CD8-positive, alpha-beta memory T cell (primary cell): ENCODE measurements around the gene ARFGAP2. TPM values are rescaled to one million over a fixed set of nuclear protein-coding genes. Genes with fewer than 3 reads are reported as not detected.
"Not testable (repeated sequence)": the region's sequence is repeated elsewhere in the genome, so short reads cannot be mapped to it uniquely, and the experiment has no call there.

Source experiments
- CTCF ChIA-PET: fragments of 350-600 bp; sonication (Branson Sonifier 250); formaldehyde crosslinking; loops from one replicate; lab custom pipeline; 2021; ENCODE audit warnings: antibody characterized with exemption; lab: Charles Lee
- POLR2A ChIA-PET: fragments of 350-600 bp; sonication (Branson Sonifier 250); formaldehyde crosslinking; loops from one replicate; lab custom pipeline; 2021; ENCODE audit warnings: antibody characterized with exemption; lab: Charles Lee
- DNase-seq, 5 donors: peaks; one replicate each; pipeline versions ENCODE4 v3.0.0 to v3.0.0-alpha.2; 2020 to 2022; ENCODE audit warnings: mixed read lengths in 1 of 5
- H3K27ac ChIP-seq: one replicate; pipeline ENCODE4 v1.7.0; 2013; ENCODE audit warnings: low read depth, mild to moderate bottlenecking, low read length, moderate library complexity
- H3K27me3 ChIP-seq: 2 replicates; pipeline ENCODE4 v1.7.0; 2013; ENCODE audit warnings: low read length, mild to moderate bottlenecking; ENCODE audit not compliant: insufficient read depth, poor library complexity, severe bottlenecking
- H3K36me3 ChIP-seq: 2 replicates; pipeline ENCODE4 v1.7.0; 2013; ENCODE audit warnings: mild to moderate bottlenecking, low read length, moderate library complexity; ENCODE audit not compliant: insufficient read depth
- H3K4me1 ChIP-seq: 2 replicates; pipeline ENCODE4 v1.7.0; 2013; ENCODE audit warnings: mild to moderate bottlenecking, low read length, moderate library complexity; ENCODE audit not compliant: insufficient read depth
- H3K4me3 ChIP-seq: 2 replicates; pipeline ENCODE4 v1.7.0; 2013; ENCODE audit warnings: mild to moderate bottlenecking, low read length
- H3K9me3 ChIP-seq: 2 replicates; pipeline ENCODE4 v1.7.0; 2013; ENCODE audit warnings: mild to moderate bottlenecking, low read length
- H3K27ac Mint-ChIP-seq, 8 donors: one replicate each; pipeline ENCODE4 v1.8.0; 2020 to 2021; ENCODE audit warnings: mixed read lengths in 8 of 8, mild to moderate bottlenecking in 6 of 8, inconsistent platforms in 3 of 8, moderate library complexity in 3 of 8
- H3K27me3 Mint-ChIP-seq, 2 donors: one replicate each; pipeline ENCODE4 v1.8.0; 2020 to 2021; ENCODE audit warnings: mixed read lengths in 2 of 2, mild to moderate bottlenecking in 1 of 2, moderate library complexity in 1 of 2
- H3K36me3 Mint-ChIP-seq, 3 donors: one replicate each; pipeline ENCODE4 v1.8.0; 2020 to 2021; ENCODE audit warnings: mixed read lengths in 3 of 3, inconsistent platforms in 1 of 3, mild to moderate bottlenecking in 1 of 3
- H3K4me1 Mint-ChIP-seq, 3 donors: one replicate each; pipeline ENCODE4 v1.8.0; 2020 to 2021; ENCODE audit warnings: mixed read lengths in 3 of 3, inconsistent platforms in 1 of 3, mild to moderate bottlenecking in 1 of 3
- H3K4me3 Mint-ChIP-seq, 7 donors: one replicate each; pipeline ENCODE4 v1.8.0; 2020 to 2021; ENCODE audit warnings: mixed read lengths in 7 of 7, mild to moderate bottlenecking in 6 of 7, moderate library complexity in 4 of 7, inconsistent platforms in 2 of 7
- H3K9me3 Mint-ChIP-seq, 5 donors: one replicate each; pipeline ENCODE4 v1.8.0; 2020 to 2022; ENCODE audit warnings: mixed read lengths in 5 of 5, mild to moderate bottlenecking in 3 of 5, moderate library complexity in 2 of 5, inconsistent platforms in 1 of 5
- polyA plus RNA-seq: library from polyadenylated mRNA; unstranded; fragments of 300-500 nt; fragmentation: Illumina TruSeq; gene quantifications from one replicate; pipeline ENCODE4 v1.2.3, GENCODE V29; 2021
- total RNA-seq, 2 experiments: library from RNA; stranded (reverse); gene quantifications; one replicate each; pipeline ENCODE4 v1.2.3, GENCODE V29; 2021

ARFGAP2 gene
- total and polyA plus RNA-seq, 3 experiments from 2014 or later, result 90.6 to 104 (median 100) TPM

GRCh38 chr11:47121731-47122130, 54.9 kb downstream of the ARFGAP2 start:
- CTCF ChIA-PET, result no interaction called here
- Mint-ChIP-seq H3K36me3 (no peaks in the 10 kb centered on the region), H3K27ac (no peak overlapping the region), H3K9me3 (no peaks in the 10 kb centered on the region), H3K4me1 (no peaks in the 10 kb centered on the region), H3K27me3 (no peaks in the 10 kb centered on the region), H3K4me3 (no peak overlapping the region)
- no peak for DNase-seq
- Histone ChIP-seq H3K4me3 (no peak overlapping the region), H3K4me1 (no peaks in the 10 kb centered on the region), H3K9me3 (no peaks in the 10 kb centered on the region), H3K27ac (no peak overlapping the region), H3K36me3 (no peaks in the 10 kb centered on the region), H3K27me3 (no peaks in the 10 kb centered on the region)
- POLR2A ChIA-PET, result no interaction called here

- no peaks in the 10 kb centered on the region for H3K36me3 ChIP-seq
- no peaks in the 10 kb centered on the region for H3K4me1 ChIP-seq
- no peak overlapping the region for H3K27ac Mint-ChIP-seq
- DNase-seq, result no peak
- peaks cover 0 to under 1% (median 0%) of the 10 kb centered on the region in 3 donors for H3K36me3 Mint-ChIP-seq
- H3K4me3 ChIP-seq, result no peak overlapping the region
- H3K27ac ChIP-seq, result no peak overlapping the region
- POLR2A ChIA-PET, result no interaction called here
- H3K27me3 ChIP-seq, result no peaks in the 10 kb centered on the region
- H3K4me3 Mint-ChIP-seq, result no peak overlapping the region
- H3K9me3 ChIP-seq, result no peaks in the 10 kb centered on the region
- H3K27me3 Mint-ChIP-seq, result no peaks in the 10 kb centered on the region
- no peaks in the 10 kb centered on the region for H3K9me3 Mint-ChIP-seq
- CTCF ChIA-PET, result no interaction called here
- no peaks in the 10 kb centered on the region for H3K4me1 Mint-ChIP-seq
Measured at GRCh38 chr11:47121056-47121455, 55.6 kb downstream of the ARFGAP2 start.

GRCh38 chr11:47118958-47119688, 57.6 kb downstream of the ARFGAP2 start:
- H3K4me3 ChIP-seq, H3K9me3 Mint-ChIP-seq, H3K36me3 ChIP-seq, H3K27me3 Mint-ChIP-seq, H3K27me3 ChIP-seq, H3K36me3 Mint-ChIP-seq, H3K4me1 ChIP-seq, H3K27ac ChIP-seq, H3K27ac Mint-ChIP-seq, POLR2A ChIA-PET, H3K4me3 Mint-ChIP-seq, H3K4me1 Mint-ChIP-seq, CTCF ChIA-PET, H3K9me3 ChIP-seq: not testable (repeated sequence)
- peak in 2 of 5 donors; percentile 32 to 47 for DNase-seq

Other genes starting within 250 kb of the ARFGAP2 start
- gene CSTPP1, start 240.1 kb downstream of the ARFGAP2 start, total RNA-seq, result 10 to 100 TPM; 16.9 to 18.4 TPM
- gene CSTPP1, start 240.1 kb downstream of the ARFGAP2 start, polyA plus RNA-seq, result 19.7 TPM
- gene PACSIN3, start 9.6 kb upstream of the ARFGAP2 start, total RNA-seq, result 1 to 10 TPM; 7.9 to 9.2 TPM
- gene PACSIN3, start 9.6 kb upstream of the ARFGAP2 start, polyA plus RNA-seq, result not detected
- 100 to 1,000 TPM; 170 to 172 TPM for gene DDB2, start 38.1 kb upstream of the ARFGAP2 start, total RNA-seq
- 34.4 TPM for gene DDB2, start 38.1 kb upstream of the ARFGAP2 start, polyA plus RNA-seq
- gene ACP2, start 71.9 kb upstream of the ARFGAP2 start, total RNA-seq, result 10 to 100 TPM; 24.1 to 24.5 TPM
- gene ACP2, start 71.9 kb upstream of the ARFGAP2 start, polyA plus RNA-seq, result 14.6 TPM
- 10 to 100 TPM in 1 of 2 experiments, 1 to 10 TPM in 1; 9.6 to 13.6 TPM for gene NR1H3, start 81.1 kb upstream of the ARFGAP2 start, total RNA-seq
- gene NR1H3, start 81.1 kb upstream of the ARFGAP2 start, polyA plus RNA-seq, result 3.7 TPM
- 10 to 100 TPM; 62.1 to 65.7 TPM for gene MADD, start 93.3 kb upstream of the ARFGAP2 start, total RNA-seq
- 30.5 TPM for gene MADD, start 93.3 kb upstream of the ARFGAP2 start, polyA plus RNA-seq
- not detected for gene MYBPC3, start 175.8 kb upstream of the ARFGAP2 start, total RNA-seq
- not detected for gene MYBPC3, start 175.8 kb upstream of the ARFGAP2 start, polyA plus RNA-seq
- gene SPI1, start 201.7 kb upstream of the ARFGAP2 start, total RNA-seq, result 1 to 10 TPM; 1.8 to 2.0 TPM
- gene SPI1, start 201.7 kb upstream of the ARFGAP2 start, polyA plus RNA-seq, result not detected
- 10 to 100 TPM; 20.2 to 23.4 TPM for gene SLC39A13, start 231.7 kb upstream of the ARFGAP2 start, total RNA-seq
- gene SLC39A13, start 231.7 kb upstream of the ARFGAP2 start, polyA plus RNA-seq, result 39.4 TPM
- 100 to 1,000 TPM; 200 to 219 TPM for gene PSMC3, start 249.6 kb upstream of the ARFGAP2 start, total RNA-seq
- gene PSMC3, start 249.6 kb upstream of the ARFGAP2 start, polyA plus RNA-seq, result 118 TPM